Ishikawa (cell line): Measurements from ENCODE around the gene GAMT.

Experiments used
- CEBPB ChIP-seq: IDR thresholded peaks from 2 replicates; pipeline ENCODE4 v1.6.1; 2012
- CREB1 ChIP-seq: IDR thresholded peaks from 2 replicates; pipeline ENCODE4 v1.6.1; 2012; ENCODE audit warnings: low read depth
- EGR1 ChIP-seq: IDR thresholded peaks from 2 replicates; pipeline ENCODE4 v1.6.1; 2012
- EP300 ChIP-seq: IDR thresholded peaks from 2 replicates; pipeline ENCODE4 v1.6.1; 2012; ENCODE audit warnings: borderline replicate concordance
- FOXM1 ChIP-seq: IDR thresholded peaks from 2 replicates; pipeline ENCODE4 v1.6.1; 2012; ENCODE audit warnings: low read depth, borderline replicate concordance
- NFIC ChIP-seq: IDR thresholded peaks from 2 replicates; pipeline ENCODE4 v1.6.1; 2012
- RAD21 ChIP-seq: IDR thresholded peaks from 2 replicates; pipeline ENCODE4 v1.6.1; 2012; ENCODE audit warnings: low read depth
- TAF1 ChIP-seq: IDR thresholded peaks from 2 replicates; pipeline ENCODE4 v1.6.1; 2012; ENCODE audit warnings: low read depth, mild to moderate bottlenecking
- TCF12 ChIP-seq: IDR thresholded peaks from 2 replicates; pipeline ENCODE4 v1.6.1; 2012; ENCODE audit warnings: low read depth
- TEAD4 ChIP-seq: IDR thresholded peaks from 2 replicates; pipeline ENCODE4 v1.6.1; 2012
- USF1 ChIP-seq: IDR thresholded peaks from 2 replicates; pipeline ENCODE4 v1.6.1; 2012
- YY1 ChIP-seq: IDR thresholded peaks from 2 replicates; pipeline ENCODE4 v1.6.1; 2012; ENCODE audit warnings: low read depth
- ZBTB7A ChIP-seq: IDR thresholded peaks from 2 replicates; pipeline ENCODE4 v1.6.1; 2012; ENCODE audit warnings: low read depth
- TF ChIP-seq, protein P1 (sequence below): IDR thresholded peaks from 2 replicates; pipeline ENCODE4 v1.6.1; 2012; ENCODE audit warnings: low read depth, mild to moderate bottlenecking
- TF ChIP-seq, protein P2 (sequence below): IDR thresholded peaks from 2 replicates; pipeline ENCODE4 v1.6.1; 2012

The GAMT gene

DNA sequence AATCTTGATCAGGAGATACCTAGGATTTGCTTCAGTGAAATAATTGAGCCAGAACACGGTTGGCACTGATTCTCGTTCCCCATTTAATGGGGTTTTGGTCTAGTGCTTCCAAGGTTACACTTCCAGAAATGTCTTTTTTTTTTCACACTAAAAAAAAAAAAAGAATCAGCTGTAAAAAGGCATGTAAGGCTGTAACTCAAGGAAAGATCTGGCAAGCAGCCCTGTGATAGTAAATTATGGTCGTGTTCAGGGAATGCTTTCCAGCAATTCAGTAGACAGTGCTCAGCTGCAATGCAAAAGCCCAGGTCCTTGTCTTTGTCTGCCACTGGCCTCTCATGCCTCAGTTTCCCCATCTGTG, 44.9 kb downstream of the GAMT start:
- TF ChIP-seq TAF1 = no peak
- peak; percentile 80 for TF ChIP-seq NFIC
- peak; percentile 55; the same call in 1 of the 2 replicates for TF ChIP-seq TEAD4
- TF ChIP-seq, protein P1, sequence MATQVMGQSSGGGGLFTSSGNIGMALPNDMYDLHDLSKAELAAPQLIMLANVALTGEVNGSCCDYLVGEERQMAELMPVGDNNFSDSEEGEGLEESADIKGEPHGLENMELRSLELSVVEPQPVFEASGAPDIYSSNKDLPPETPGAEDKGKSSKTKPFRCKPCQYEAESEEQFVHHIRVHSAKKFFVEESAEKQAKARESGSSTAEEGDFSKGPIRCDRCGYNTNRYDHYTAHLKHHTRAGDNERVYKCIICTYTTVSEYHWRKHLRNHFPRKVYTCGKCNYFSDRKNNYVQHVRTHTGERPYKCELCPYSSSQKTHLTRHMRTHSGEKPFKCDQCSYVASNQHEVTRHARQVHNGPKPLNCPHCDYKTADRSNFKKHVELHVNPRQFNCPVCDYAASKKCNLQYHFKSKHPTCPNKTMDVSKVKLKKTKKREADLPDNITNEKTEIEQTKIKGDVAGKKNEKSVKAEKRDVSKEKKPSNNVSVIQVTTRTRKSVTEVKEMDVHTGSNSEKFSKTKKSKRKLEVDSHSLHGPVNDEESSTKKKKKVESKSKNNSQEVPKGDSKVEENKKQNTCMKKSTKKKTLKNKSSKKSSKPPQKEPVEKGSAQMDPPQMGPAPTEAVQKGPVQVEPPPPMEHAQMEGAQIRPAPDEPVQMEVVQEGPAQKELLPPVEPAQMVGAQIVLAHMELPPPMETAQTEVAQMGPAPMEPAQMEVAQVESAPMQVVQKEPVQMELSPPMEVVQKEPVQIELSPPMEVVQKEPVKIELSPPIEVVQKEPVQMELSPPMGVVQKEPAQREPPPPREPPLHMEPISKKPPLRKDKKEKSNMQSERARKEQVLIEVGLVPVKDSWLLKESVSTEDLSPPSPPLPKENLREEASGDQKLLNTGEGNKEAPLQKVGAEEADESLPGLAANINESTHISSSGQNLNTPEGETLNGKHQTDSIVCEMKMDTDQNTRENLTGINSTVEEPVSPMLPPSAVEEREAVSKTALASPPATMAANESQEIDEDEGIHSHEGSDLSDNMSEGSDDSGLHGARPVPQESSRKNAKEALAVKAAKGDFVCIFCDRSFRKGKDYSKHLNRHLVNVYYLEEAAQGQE = no peak

- TF ChIP-seq YY1 (peak; percentile 41; the same call in 1 of the 2 replicates), TEAD4 (no peak)
Measured at GRCh38 chr19:1355568-1356507, 45.5 kb downstream of the GAMT start.

GRCh38 chr19:1354970-1355567, 46.3 kb downstream of the GAMT start:
- TF ChIP-seq, protein P2, sequence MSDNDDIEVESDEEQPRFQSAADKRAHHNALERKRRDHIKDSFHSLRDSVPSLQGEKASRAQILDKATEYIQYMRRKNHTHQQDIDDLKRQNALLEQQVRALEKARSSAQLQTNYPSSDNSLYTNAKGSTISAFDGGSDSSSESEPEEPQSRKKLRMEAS = no peak
- no peak for TF ChIP-seq FOXM1
- TF ChIP-seq EP300 = no peak
- TF ChIP-seq TEAD4 = no peak
- TF ChIP-seq CREB1 = no peak
- no peak for TF ChIP-seq NFIC
- TF ChIP-seq TAF1 = no peak
- no peak for TF ChIP-seq RAD21
- TF ChIP-seq ZBTB7A = no peak; the same call in 1 of the 2 replicates
- TF ChIP-seq, protein P1 = no peak
- TF ChIP-seq EGR1 = no peak; the same call in 1 of the 2 replicates
- no peak for TF ChIP-seq TCF12
- TF ChIP-seq YY1 = no peak
- TF ChIP-seq USF1 = no peak
- TF ChIP-seq CEBPB = no peak

DNA sequence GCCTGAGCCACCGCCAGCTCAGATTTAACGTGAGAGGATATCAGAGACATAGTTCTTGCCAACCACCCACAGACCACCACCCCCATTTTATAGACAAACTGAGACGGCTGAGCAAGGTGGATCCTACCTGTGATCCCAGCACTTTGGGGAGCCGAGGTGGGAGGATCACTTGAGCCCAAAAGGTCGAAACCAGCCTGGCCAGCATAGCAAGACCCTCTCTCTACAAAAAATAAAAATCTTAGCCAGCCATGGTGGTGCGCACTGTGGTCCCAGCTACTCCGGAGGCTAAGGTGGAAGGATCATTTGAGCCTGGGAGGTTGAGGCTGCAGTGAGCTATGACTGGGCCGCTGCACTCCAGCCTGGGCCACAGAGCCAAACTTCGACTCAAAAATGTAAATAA, 48.2 kb downstream of the GAMT start:
- TF ChIP-seq, protein P1 = no peak
- TF ChIP-seq CREB1 = no peak
- TF ChIP-seq FOXM1 = no peak

DNA sequence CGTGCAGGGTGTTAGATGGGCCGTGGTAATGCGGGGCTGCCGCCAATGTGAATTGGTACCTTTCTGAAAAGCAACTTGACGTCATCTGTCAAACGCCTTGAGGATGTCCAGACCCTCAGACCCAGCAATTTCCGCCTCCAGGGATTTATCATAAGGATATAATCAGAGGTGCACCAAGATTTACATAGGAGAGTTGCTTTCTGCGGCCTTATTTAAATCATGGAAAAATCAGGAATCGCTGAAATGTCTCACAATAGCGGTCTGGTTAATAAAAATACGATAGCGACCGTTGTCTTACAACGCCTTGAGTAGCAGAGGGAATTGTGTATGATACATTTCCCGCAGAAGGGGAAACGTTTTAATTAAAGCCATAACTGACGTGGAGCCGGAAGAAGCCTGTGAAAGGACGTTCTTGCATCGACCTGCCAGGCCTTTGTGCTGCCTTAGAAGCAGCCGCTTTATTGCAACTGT, 49.9 kb downstream of the GAMT start:
- TF ChIP-seq TAF1 (no peak), USF1 (no peak), TEAD4 (no peak), YY1 (no peak), CREB1 (no peak), RAD21 (no peak)
